ENCODE measurements around the gene GCSH.
"Not testable (repeated sequence)": the region's sequence is repeated elsewhere in the genome, so short reads cannot be mapped to it uniquely, and the experiment has no call there.

The GCSH gene

GRCh38 chr16:81095953-81096714, at the start of gene GCSH:
Gene GCSH (minus strand): TSS chr16:81096395. CDS start chr16:81096278, 117 bp downstream.
- DNase-seq: peak; percentile 97

- no peak for DNase-seq
These were observed 47.8 kb upstream of the GCSH start for GRCh38 chr16:81143921-81144471.

GRCh38 chr16:81142864-81143263, 46.7 kb upstream of the GCSH start:
- no peak for DNase-seq

- DNase-seq: no peak
These were observed 45.0 kb upstream of the GCSH start for GRCh38 chr16:81140930-81141780.

GRCh38 chr16:81138831-81139557, 42.8 kb upstream of the GCSH start:
- DNase-seq: no peak

- DNase-seq: no peak
These were observed 41.6 kb upstream of the GCSH start for GRCh38 chr16:81137754-81138153.

- DNase-seq: peak; percentile 11
These were observed 40.5 kb upstream of the GCSH start for GRCh38 chr16:81136390-81137335.

GRCh38 chr16:81130126-81130525, 33.9 kb upstream of the GCSH start:
- DNase-seq: no peak

- DNase-seq: no peak
These were observed 32.7 kb upstream of the GCSH start for GRCh38 chr16:81128726-81129524.

- no peak for DNase-seq
These were observed 30.9 kb upstream of the GCSH start for GRCh38 chr16:81127051-81127450.

GRCh38 chr16:81123092-81123852, 27.1 kb upstream of the GCSH start:
- no peak for DNase-seq

GRCh38 chr16:81121474-81121990, 25.3 kb upstream of the GCSH start:
- no peak for DNase-seq

GRCh38 chr16:81117436-81117835, 21.2 kb upstream of the GCSH start:
- DNase-seq: no peak

GRCh38 chr16:81116285-81116684, 20.1 kb upstream of the GCSH start:
- no peak for DNase-seq

GRCh38 chr16:81112453-81112852, 16.3 kb upstream of the GCSH start:
- no peak for DNase-seq

GRCh38 chr16:81109274-81109673, 13.1 kb upstream of the GCSH start:
- DNase-seq: not testable (repeated sequence)

GRCh38 chr16:81107511-81107910, 11.3 kb upstream of the GCSH start:
- DNase-seq: no peak

GRCh38 chr16:81106826-81107503, 10.8 kb upstream of the GCSH start:
- no peak for DNase-seq

GRCh38 chr16:81105946-81106345, 9.8 kb upstream of the GCSH start:
- no peak for DNase-seq
